HG03159 (cell line): ENCODE measurements around the gene ERCC5.

ENCODE experiments used
- ATAC-seq: cut with Tn5 transposase; IDR thresholded peaks from one replicate; pipeline ENCODE4 v1.9.1; 2021; ENCODE audit warnings: mild to moderate bottlenecking, moderate library complexity; ENCODE audit not compliant: unreplicated experiment

ERCC5 gene

GRCh38 chr13:102914339-102914930 lies 68.6 kb downstream of the ERCC5 start:
- ATAC-seq, result no peak

DNA sequence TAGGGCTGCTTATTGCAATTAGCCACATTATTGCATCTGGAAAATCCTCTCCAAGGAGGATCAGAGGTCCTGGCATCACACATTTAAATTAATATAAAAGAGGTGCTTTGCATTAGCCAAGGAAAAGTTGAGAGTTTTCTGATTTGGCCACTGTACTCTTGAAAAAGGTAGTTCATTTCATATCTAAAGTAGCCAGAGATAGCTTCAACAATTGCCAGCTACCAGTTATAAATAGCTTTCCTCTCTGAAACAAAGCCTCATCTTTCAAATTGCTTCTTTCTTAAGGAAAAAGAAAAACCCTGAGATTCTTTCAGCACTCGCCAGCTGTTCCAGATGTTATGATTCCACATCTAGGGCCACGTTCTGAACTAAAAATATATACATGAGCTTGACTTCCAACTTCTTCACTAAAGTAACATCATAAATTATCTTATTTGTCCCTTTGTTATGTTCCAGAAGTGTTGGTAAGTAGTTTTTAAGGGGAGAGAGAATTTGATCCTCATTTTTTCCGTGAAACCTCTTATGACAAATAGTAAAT lies 69.6 kb downstream of the ERCC5 start:
- no peak for ATAC-seq

- ATAC-seq, result no peak
These were observed 71.2 kb downstream of the ERCC5 start for GRCh38 chr13:102917019-102917418.

GRCh38 chr13:102922184-102922583 lies 76.4 kb downstream of the ERCC5 start:
- ATAC-seq, result no peak
